ENCODE results near the gene NAA10. TPM values are rescaled to one million over a fixed set of nuclear protein-coding genes. Genes with fewer than 3 reads are reported as not detected.

Gene NAA10
- polyA plus RNA-seq, 1 donor from 2014 or later: 91.4 TPM

DNA sequence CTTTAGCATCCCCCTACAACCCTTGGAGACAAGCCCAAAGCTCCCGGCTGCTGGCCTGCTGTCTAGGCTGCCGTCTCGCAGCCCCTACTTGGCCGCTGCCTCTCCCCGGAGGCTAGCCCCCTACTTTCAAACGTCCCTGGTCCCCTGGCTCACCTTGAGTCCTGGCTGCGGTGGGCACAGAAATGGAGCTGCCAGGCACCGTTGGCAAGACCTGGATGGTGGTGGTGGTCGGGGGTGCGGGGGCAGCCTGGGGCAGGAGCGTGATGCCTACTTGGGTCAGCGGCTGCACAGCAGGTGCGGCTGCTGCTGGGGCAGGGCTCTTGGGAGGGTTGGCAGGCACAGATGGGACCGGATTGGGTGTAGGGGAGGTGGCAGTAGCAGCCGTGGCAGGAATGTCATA, 24.8 kb upstream of the NAA10 start:
- peaks cover 0 to 5% (median 0%) of the 10 kb centered on the region in 3 donors for H3K4me1 Mint-ChIP-seq
- peaks cover 3% of the 10 kb centered on the region for H3K36me3 Mint-ChIP-seq
- no peak overlapping the region for H3K4me3 Mint-ChIP-seq
- no peaks in the 10 kb centered on the region for H3K27me3 Mint-ChIP-seq
- H3K27ac Mint-ChIP-seq: no peak overlapping the region
- no peaks in the 10 kb centered on the region for H3K9me3 Mint-ChIP-seq

DNA sequence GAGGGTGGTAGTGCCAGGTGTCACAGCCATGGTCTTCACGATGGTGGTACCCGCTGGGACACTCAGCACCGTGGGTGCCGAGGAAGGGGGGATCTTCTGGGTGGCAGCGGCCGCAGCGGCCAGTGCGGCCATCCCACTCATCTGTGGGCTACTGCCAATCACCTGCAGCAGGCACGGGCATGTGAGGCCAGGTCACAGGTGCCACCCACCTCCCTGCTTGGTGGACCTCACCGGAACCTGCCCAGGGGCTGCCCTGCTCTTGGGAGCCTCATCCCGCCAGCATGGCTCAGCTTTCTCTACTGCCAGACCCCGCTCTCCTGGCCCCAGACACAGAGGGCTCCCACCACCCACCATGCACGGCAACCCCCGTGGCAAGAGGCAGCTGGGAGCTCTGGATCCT, 23.8 kb upstream of the NAA10 start:
- peaks cover 5% of the 10 kb centered on the region for H3K36me3 Mint-ChIP-seq
- H3K4me3 Mint-ChIP-seq: no peak overlapping the region
- no peaks in the 10 kb centered on the region for H3K27me3 Mint-ChIP-seq
- H3K27ac Mint-ChIP-seq: peak overlapping the region in 1 of 3 donors; percentile 80
- H3K4me1 Mint-ChIP-seq: peaks cover 0 to 5% (median 0%) of the 10 kb centered on the region in 3 donors
- H3K9me3 Mint-ChIP-seq: no peaks in the 10 kb centered on the region

DNA sequence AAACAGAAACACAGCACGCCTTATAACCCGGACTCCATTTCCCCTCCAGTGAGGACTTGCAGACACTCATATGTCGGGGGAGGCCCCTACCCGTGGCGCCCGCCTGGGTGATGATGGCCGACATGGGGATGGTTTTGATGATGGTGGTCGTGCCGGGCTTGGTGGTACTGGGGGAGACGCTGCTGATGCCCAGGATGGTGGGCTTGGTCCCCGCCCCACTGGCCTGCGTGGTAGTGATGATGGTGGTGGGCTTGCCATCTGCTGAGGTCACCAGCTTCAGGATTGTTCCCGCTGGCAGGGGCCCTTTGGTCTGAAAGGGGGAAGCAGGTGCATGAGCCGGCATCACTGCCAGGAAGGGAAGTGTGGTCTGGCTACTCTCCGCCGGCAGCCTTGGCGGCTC, 22.4 kb upstream of the NAA10 start:
- Mint-ChIP-seq H3K36me3 (peaks cover 5% of the 10 kb centered on the region), H3K27me3 (no peaks in the 10 kb centered on the region), H3K27ac (no peak overlapping the region), H3K4me1 (peaks cover 3 to 4% (median 3%) of the 10 kb centered on the region in 3 donors), H3K9me3 (no peaks in the 10 kb centered on the region), H3K4me3 (peak overlapping the region in 1 of 4 donors; percentile 70)

DNA sequence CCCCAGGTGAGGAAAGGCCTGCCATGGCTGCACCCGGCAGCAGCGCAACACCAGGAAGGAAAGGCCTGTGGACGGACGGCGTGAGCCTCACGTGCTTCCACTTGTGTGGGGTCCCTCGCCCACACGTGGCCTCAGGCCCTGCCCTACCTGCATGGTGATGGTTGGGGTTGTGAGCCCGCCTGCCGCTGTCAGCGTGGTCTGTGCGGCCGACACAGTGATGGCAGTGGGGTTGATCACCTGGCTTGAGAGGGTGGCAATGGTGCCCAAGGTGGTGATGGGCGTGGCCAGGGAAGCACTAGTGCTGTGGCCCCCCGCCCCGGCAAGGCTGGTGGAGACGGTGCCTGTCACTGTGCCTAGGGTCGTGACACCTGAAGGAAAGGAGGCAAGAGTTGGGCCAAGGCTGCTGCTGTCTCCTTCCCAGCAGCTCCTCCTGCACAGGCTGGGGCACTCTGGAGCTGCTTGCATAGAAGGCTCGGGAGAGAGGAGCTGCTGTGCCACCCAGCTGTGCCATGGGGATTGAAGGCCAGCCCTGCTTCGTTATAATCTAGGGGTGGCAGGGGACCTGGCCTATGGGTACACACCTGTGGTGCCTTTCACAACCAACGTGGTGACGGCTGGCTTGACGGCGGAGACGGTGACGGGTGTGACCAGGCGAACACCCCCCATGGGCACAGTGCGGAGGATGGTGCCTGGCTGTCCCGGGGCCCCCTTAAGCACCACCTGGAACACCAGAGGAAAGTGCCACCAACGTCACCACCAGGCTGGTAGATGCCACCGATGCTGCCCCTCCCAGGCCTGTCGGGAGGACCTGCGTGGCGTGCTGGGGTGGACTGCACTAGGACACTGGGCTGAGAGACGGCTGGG, 21.4 kb upstream of the NAA10 start:
- H3K27me3 Mint-ChIP-seq: no peaks in the 10 kb centered on the region
- peak overlapping the region in 2 of 3 donors; percentile 47 to 51 for H3K27ac Mint-ChIP-seq
- H3K36me3 Mint-ChIP-seq: peaks cover 5% of the 10 kb centered on the region

DNA sequence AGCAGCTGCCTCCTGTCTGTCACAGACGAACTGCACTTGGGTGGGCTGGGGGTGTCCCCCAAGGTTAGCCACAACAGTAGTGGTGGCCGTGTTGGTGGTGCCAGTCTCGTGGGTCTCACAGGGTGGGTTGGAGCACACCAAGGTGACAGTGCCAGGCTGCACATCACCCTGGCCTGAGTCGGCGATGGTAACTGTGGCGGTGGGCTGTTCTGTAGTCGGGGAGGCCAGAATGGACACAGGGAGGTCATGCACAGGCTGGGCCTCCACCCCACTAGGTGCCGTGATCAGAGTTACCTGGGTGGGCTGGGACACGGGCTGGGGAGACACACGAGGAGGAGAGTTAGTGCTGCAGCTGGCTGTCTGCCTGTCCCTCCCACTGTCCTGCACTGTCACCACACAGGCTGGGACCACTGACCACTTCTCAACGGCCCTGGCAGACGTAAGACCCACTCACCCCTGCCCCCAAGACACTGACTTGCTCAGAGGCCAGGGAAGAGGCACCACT, 20.4 kb upstream of the NAA10 start:
- no peak overlapping the region for H3K4me3 Mint-ChIP-seq
- peaks cover 5% of the 10 kb centered on the region for H3K36me3 Mint-ChIP-seq
- H3K4me1 Mint-ChIP-seq: peaks cover 3 to 4% (median 3%) of the 10 kb centered on the region in 3 donors
- H3K27ac Mint-ChIP-seq: peak overlapping the region in 2 of 3 donors; percentile 10 to 47
- no peaks in the 10 kb centered on the region for H3K27me3 Mint-ChIP-seq
- no peaks in the 10 kb centered on the region for H3K9me3 Mint-ChIP-seq

More for the DNA sequence above, 21.4 kb upstream of the NAA10 start:
- H3K4me3 Mint-ChIP-seq: no peak overlapping the region
- peaks cover 3 to 4% (median 3%) of the 10 kb centered on the region in 3 donors for H3K4me1 Mint-ChIP-seq
- no peaks in the 10 kb centered on the region for H3K9me3 Mint-ChIP-seq

DNA sequence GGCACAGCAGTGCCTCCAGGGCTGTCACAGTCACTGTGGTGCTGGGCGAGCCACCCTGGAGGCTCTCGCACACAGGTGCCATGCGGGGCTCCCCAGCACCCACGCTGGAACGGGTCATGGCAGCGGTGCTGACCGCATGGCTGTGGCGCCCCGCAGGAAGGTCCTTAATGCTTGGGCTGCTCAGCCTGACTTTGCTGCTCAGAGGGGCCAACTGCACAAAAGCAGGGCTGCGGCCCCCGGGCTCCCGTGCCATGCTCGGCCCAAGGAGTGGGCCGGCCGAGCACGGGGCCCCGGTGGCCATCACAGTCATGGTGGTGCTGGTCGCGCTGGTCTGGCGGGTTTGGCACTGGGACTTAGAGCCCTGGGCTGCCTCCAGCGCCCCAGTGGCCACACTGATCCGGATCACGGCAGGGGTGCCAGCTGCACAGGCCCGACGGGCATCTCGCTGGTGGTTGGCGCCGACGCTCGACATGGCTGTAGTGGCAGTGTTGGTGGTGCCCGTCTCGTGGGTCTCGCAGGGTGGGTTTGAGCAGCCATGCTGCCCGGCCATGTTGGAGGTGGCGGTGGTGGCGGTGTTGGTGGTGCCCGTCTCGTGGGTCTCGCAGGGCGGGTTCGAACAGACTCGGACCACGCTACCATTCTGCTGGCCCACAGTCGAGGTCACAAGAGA, 19.9 kb upstream of the NAA10 start:
- H3K9me3 Mint-ChIP-seq: no peaks in the 10 kb centered on the region
- peak overlapping the region in 1 of 4 donors; percentile 9 for H3K4me3 Mint-ChIP-seq
- peaks cover 5% of the 10 kb centered on the region for H3K36me3 Mint-ChIP-seq
- H3K27ac Mint-ChIP-seq: peak overlapping the region in 1 of 3 donors; percentile 31
- no peaks in the 10 kb centered on the region for H3K27me3 Mint-ChIP-seq
- H3K4me1 Mint-ChIP-seq: peaks cover 3 to 4% (median 3%) of the 10 kb centered on the region in 3 donors

DNA sequence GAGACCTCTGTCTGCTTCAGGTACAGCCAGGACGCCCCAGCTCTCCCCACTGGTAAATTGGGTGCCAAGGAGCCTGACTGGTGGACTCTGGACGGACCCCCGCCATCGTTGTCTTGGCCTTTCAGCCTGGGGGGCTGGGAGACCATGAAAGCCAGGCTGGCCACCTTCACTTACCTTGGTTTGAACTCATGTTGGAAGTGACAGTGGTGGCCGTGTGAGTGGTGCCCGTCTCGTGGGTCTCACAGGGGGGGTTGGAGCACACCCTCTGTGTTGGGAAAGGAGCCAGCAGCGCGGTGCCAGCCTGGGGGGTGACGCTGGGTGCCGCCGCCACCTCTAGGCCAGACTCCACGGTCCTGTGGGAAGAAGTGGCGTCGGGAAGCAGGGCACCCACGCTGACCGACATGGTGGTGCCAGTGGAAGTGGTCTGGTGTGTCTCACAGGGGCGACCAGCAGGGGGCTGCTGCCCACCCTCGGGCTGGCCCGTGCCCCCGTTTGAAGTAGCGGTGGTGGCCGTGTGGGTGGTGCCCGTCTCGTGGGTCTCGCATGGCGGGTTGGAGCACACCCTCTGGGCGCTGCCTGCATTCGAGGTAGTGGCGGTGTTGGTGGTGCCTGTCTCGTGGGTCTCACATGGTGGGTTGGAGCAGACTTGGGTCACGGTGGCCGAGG, 19.2 kb upstream of the NAA10 start:
- Mint-ChIP-seq H3K9me3 (no peaks in the 10 kb centered on the region), H3K36me3 (peaks cover 5% of the 10 kb centered on the region), H3K4me3 (peak overlapping the region in 1 of 4 donors; percentile 9), H3K27ac (peak overlapping the region in 1 of 3 donors; percentile 31), H3K4me1 (peaks cover 3 to 4% (median 3%) of the 10 kb centered on the region in 3 donors), H3K27me3 (no peaks in the 10 kb centered on the region)

DNA sequence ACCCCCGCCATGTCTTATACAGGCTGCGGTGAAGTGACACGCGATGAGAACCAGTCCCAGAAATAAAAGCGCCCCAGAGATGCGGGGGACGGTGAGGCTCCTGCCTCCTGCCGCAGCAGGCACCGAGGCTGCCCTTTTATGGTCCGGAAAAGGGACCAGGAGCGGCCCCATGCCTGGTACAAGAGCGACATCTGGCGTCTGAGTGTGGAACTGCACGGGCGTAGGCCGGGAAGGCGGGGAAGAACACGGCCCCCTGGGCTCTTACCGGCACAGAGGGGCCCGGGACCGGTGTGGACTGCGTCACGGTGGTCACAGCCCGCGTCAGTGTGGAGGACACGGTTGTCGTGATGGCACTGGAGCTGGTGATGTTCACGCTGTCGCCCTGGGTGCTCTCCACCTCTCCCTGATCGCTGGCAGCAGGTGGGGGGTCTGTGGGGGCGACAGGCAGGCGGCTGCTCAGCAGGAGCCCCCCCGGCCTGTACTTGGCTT, 18.5 kb upstream of the NAA10 start:
- Mint-ChIP-seq H3K27ac (peak overlapping the region; percentile 13 to 76 (median 45)), H3K4me3 (peak overlapping the region in 1 of 4 donors; percentile 14), H3K36me3 (peaks cover 5% of the 10 kb centered on the region), H3K9me3 (no peaks in the 10 kb centered on the region), H3K27me3 (no peaks in the 10 kb centered on the region), H3K4me1 (peaks cover 3 to 4% (median 3%) of the 10 kb centered on the region in 3 donors)

DNA sequence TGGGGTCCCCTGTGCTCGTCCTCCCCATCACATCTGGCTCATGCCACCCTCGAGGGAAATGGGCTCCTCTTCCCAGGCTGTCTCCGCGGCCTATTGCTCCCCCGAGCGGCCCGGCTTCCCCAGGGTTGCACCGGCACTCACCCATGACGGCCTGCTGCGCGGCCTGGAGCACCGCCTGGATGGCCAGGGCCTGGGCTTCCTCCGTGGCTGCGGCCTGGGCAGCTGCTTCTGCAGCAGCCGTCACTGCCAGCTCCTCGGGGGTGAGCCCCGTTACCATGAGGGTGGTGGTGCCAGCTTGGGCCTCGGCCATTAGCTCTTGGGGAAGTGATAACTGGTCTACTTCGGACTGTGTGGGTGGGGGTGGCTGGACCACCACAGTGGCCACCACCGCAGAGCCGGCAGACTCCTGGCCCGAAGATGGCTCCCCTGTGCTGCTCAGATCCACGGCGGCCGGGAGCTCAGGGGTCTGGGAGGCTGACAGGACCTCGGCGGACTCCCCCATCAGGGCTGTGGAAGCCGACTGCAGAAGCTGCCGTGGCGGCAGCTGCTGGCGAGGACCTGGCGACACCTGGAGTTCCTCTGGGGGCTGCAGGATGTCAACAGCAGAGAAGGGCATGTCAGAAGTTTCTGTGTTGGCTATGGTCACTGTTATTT, 17.7 kb upstream of the NAA10 start:
- H3K9me3 Mint-ChIP-seq: no peaks in the 10 kb centered on the region
- peaks cover 4 to 6% (median 4%) of the 10 kb centered on the region in 3 donors for H3K4me1 Mint-ChIP-seq
- peak overlapping the region in 1 of 4 donors; percentile 37 for H3K4me3 Mint-ChIP-seq
- no peaks in the 10 kb centered on the region for H3K27me3 Mint-ChIP-seq
- H3K27ac Mint-ChIP-seq: peak overlapping the region in 1 of 3 donors; percentile 45
- H3K36me3 Mint-ChIP-seq: peaks cover 3% of the 10 kb centered on the region

DNA sequence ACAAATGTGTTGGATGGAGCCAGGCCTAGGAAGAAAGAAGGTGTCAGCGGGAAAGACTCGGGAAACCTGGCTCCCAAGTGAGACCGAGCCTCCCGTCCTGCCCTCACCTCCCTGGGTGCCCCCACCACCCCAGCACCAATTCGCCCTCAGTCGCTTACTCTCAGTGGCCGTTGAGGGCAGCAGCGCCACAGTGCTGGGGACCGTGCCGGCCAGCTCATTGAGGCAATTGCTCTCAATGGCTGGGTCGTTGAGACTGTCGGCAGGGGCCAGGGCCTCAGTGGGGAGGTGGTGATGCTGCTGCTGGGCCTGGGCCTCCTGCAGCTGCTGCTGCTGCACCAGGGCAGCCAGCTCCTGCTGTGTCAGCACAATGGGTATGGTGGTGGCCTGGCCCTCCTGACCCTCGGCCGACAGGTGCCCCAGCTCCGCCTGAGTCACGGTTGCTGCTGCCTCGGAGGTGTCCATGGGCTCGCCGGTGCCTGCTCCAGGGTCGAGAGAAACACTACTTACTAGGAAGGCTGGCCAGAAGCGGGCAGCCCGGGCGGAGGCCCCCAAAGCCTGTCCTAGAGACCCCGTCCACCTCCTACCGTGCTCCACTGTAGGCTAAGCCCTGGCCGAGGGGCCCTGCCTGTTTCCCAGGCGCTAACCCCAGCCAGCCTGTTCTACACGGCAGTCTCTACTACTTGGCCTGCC, 17.0 kb upstream of the NAA10 start:
- H3K9me3 Mint-ChIP-seq: no peaks in the 10 kb centered on the region
- H3K27me3 Mint-ChIP-seq: no peaks in the 10 kb centered on the region
- H3K36me3 Mint-ChIP-seq: peaks cover 4% of the 10 kb centered on the region
- H3K4me1 Mint-ChIP-seq: peaks cover 7 to 10% (median 7%) of the 10 kb centered on the region in 3 donors
- H3K4me3 Mint-ChIP-seq: no peak overlapping the region
- peak overlapping the region in 1 of 3 donors; percentile 43 for H3K27ac Mint-ChIP-seq

DNA sequence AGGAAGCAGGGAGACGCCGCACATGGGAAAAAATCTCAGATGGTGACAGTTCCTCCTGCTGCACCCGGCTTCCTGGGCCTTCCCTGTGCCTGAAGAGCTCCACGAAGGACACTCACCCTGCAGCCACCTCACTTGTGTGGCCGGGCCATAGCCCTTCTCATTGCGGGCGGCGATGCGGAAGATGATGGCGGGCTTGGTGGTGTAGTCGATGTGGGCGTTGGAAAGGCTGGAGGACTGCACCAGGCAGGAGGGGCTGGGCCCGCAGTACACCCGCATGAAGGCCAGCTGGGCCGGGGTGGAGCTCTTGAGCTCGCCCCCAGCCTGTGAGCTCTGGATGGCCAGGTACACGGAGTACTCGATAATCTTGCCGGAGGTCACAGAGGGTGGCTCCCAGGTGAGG, 15.3 kb upstream of the NAA10 start:
- Mint-ChIP-seq H3K4me3 (no peak overlapping the region), H3K27ac (no peak overlapping the region), H3K36me3 (peaks cover 4% of the 10 kb centered on the region), H3K9me3 (no peaks in the 10 kb centered on the region), H3K27me3 (no peaks in the 10 kb centered on the region), H3K4me1 (peaks cover 7 to 11% (median 10%) of the 10 kb centered on the region in 3 donors)

DNA sequence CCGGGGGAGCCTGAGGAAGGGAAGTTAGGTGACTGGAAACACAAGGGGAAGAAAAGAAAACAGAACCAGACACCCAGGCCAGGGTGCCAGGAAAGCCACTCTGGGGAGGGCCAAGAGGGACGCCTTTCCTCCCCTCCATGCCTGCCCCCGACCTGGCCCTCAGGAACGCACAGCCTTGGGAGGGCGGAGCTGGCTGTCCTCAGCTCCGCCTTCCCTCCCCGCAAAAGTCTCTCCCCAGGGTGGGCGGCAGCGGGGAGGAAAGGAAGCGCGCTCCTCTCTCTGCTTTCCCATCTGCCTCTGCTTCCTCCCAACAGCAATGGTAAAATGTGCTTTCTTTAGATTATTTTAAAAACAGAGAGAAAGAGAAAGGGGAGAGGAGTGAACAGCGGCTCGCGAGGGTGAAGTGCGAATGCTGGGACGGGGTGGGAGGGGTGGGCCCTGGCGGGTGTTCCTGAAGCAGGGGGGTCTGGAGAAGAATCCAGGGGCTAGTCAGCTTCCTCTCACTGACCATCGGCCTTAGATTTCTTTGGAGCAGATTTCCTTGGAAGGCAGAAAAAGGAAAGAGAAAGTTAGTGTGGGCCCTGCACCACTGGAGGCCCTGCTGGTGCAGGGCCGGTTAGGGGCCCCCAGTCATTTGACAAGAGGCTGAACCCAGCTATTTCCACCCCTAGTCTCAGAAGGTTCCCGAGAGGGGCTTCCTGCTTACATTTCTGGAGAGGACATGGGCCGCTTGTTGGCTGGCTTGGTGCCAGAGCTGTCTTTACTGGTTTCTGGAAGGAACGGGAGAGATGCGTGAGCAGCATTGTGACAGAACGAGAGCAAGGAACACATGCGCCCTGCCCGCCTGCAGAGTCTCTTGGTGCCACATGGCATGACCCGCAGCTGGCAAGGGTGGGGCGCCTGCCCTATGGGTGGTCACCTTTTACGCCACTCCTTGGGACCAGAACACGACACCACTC, 14.3 kb upstream of the NAA10 start:
- Mint-ChIP-seq H3K27ac (peak overlapping the region in 2 of 3 donors; percentile 23 to 35), H3K9me3 (no peaks in the 10 kb centered on the region), H3K36me3 (peaks cover 2% of the 10 kb centered on the region), H3K4me3 (peak overlapping the region in 1 of 4 donors; percentile 22), H3K27me3 (peaks cover 1% of the 10 kb centered on the region), H3K4me1 (peaks cover 7 to 13% (median 10%) of the 10 kb centered on the region in 3 donors)

DNA sequence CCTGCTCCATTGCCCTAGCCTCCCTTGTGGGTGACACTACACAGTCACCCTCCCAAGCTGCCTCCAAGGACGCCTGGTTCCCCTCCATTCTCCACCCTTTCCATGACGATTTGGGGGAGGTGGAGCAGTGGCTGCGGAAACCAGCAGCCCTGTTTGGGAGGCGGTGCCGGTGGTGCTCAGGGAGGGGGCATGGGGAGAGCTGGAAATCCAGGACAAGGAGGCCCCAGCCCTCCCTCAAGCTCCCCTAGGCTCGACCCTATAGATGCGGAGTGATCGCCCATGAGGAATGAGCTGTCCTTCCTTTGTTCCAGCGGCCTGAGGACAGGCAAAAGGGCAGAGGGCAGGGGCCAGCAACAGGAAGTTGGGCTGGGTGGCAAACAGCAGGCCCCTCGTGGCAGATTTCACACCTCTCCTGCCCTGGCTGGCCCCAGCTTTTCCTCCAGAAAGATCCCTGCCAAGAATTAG, 13.2 kb upstream of the NAA10 start:
- Mint-ChIP-seq H3K27ac (peak overlapping the region in 2 of 3 donors; percentile 35 to 67), H3K4me3 (no peak overlapping the region), H3K9me3 (no peaks in the 10 kb centered on the region), H3K4me1 (peaks cover 4 to 10% (median 6%) of the 10 kb centered on the region in 3 donors), H3K27me3 (peaks cover 1% of the 10 kb centered on the region), H3K36me3 (peaks cover 2% of the 10 kb centered on the region)
